ENCODE measurements around the gene MRPS25. TPM values are rescaled to one million over a fixed set of nuclear protein-coding genes. Genes with fewer than 3 reads are reported as not detected.

MRPS25 gene
- total RNA-seq, 2 experiments from 2014 or later = 59.9 to 60.2 TPM

DNA sequence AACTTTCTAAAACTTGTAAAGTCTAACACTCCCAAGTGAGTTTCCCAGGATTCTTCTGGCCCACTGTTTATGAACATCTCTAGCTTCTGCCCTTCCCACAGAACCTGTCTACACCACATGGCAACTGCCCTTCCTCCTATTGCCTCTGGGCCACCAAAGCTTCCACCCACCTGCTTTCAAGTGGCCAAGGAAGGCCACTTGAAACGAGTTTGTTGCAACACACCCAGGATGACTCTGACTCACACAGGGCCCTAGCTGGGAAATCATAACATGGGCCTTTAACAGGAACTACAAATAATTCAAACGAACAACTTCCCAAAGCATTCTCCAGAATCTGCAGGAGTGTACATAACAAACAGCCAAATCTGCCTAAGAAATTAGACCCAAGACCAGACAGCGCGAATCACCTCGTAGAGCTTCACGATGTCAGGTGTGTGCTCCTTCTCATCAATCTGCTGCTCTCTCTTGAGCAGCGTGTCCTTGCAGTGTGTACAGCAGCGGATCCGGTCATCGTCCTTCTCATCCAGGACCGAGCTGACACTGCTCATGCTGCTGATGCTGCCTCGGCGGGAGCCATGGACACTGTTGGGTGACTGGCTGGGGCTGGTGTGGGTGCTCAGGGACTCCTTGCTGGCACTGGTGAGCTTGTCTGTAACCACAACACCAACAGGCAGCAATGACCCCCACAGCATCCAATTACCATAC is 17.0 kb upstream of the MRPS25 start:
- no peak for ATAC-seq (ENCODE audit: poor library complexity)
- no peaks in the 10 kb centered on the region for H3K27me3 Mint-ChIP-seq
- intact Hi-C loops (cut with DNase I, micrococcal nuclease) = no loop called here
- Histone ChIP-seq H3K9me3 (ENCODE audit: control insufficient read depth in 1 of 2, insufficient read depth in 1 of 2, low read length in 2 of 2) (no peaks in the 10 kb centered on the region), H3K27me3 (ENCODE audit: control insufficient read depth in 1 of 2, insufficient read depth in 2 of 2, low read length in 2 of 2) (no peaks in the 10 kb centered on the region), H3K4me3 (ENCODE audit: low read length) (no peak overlapping the region), H3K27ac (ENCODE audit: low read depth in 1 of 2, low read length in 2 of 2) (no peak overlapping the region), H3K4me1 (ENCODE audit: insufficient read depth, low read length) (no peaks in the 10 kb centered on the region), H3K36me3 (ENCODE audit: insufficient read depth, low read length) (peaks cover 94% of the 10 kb centered on the region)
- peaks cover 8% of the 10 kb centered on the region for H3K4me1 Mint-ChIP-seq (ENCODE audit: low read depth)
- no peak overlapping the region for H3K27ac Mint-ChIP-seq
- peaks cover 95% of the 10 kb centered on the region for H3K36me3 Mint-ChIP-seq (ENCODE audit: low read depth)
- ChIA-PET CTCF (no interaction called here), POLR2A (no interaction called here)
- DNase-seq = no peak
- no peak overlapping the region for H3K4me3 Mint-ChIP-seq
- no peaks in the 10 kb centered on the region for H3K9me3 Mint-ChIP-seq
- TF ChIP-seq, protein P1, sequence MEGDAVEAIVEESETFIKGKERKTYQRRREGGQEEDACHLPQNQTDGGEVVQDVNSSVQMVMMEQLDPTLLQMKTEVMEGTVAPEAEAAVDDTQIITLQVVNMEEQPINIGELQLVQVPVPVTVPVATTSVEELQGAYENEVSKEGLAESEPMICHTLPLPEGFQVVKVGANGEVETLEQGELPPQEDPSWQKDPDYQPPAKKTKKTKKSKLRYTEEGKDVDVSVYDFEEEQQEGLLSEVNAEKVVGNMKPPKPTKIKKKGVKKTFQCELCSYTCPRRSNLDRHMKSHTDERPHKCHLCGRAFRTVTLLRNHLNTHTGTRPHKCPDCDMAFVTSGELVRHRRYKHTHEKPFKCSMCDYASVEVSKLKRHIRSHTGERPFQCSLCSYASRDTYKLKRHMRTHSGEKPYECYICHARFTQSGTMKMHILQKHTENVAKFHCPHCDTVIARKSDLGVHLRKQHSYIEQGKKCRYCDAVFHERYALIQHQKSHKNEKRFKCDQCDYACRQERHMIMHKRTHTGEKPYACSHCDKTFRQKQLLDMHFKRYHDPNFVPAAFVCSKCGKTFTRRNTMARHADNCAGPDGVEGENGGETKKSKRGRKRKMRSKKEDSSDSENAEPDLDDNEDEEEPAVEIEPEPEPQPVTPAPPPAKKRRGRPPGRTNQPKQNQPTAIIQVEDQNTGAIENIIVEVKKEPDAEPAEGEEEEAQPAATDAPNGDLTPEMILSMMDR (IDR thresholded peaks at IDR 0.05) = no peak

DNA sequence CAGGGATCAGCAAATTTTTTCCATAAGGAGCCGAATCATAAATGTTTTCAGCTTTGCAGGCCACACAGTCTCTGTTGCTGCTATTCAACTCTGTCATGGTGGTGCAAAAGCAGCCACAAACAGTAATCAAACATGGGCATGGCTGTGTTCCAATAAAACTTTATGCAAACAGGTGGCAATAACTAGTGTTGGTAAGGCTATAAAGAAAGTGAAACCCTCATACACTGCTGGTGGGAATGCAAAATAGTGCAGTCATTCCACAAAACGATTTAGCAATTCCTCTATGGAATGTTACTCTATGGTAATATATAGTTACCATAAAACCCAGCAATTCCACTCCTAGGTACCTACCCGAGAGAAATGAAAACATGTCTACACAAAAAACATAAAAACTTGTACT is 14.0 kb upstream of the MRPS25 start:
- POLR2A ChIA-PET = no interaction called here
- CTCF ChIA-PET = no interaction called here
- ATAC-seq (ENCODE audit: poor library complexity) = no peak
- Histone ChIP-seq H3K36me3 (ENCODE audit: insufficient read depth, low read length) (peaks cover 96% of the 10 kb centered on the region), H3K27ac (ENCODE audit: low read depth in 1 of 2, low read length in 2 of 2) (no peak overlapping the region), H3K4me1 (ENCODE audit: insufficient read depth, low read length) (no peaks in the 10 kb centered on the region), H3K4me3 (ENCODE audit: low read length) (no peak overlapping the region), H3K27me3 (ENCODE audit: control insufficient read depth in 1 of 2, insufficient read depth in 2 of 2, low read length in 2 of 2) (no peaks in the 10 kb centered on the region), H3K9me3 (ENCODE audit: control insufficient read depth in 1 of 2, insufficient read depth in 1 of 2, low read length in 2 of 2) (no peaks in the 10 kb centered on the region)
- DNase-seq = no peak
- Mint-ChIP-seq H3K36me3 (ENCODE audit: low read depth) (peaks cover 95% of the 10 kb centered on the region), H3K4me3 (no peak overlapping the region), H3K9me3 (no peaks in the 10 kb centered on the region), H3K4me1 (ENCODE audit: low read depth) (peaks cover 8% of the 10 kb centered on the region), H3K27ac (no peak overlapping the region), H3K27me3 (no peaks in the 10 kb centered on the region)
- intact Hi-C loops (cut with DNase I, micrococcal nuclease) = no loop called here
- TF ChIP-seq, protein P1 (IDR thresholded peaks at IDR 0.05) = no peak

DNA sequence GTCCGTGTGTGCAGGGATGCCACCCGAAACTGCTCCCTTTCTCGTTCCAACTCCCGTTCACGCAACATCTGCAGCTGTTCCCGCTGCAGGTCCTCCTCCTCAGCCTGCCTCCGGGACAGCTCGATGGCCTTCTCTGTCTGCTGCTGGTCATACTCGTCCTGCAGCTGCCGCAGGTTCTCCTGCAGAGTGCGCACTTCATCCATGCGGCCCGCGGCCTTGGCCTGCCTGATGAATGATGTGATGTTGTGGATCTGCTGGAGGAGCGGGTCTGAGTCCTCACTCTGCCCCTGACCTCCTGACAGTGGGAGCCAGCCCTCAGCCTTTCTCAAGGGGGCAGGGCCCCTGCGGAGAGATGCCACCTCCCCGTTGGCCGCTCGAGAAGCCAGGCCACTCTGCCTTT is 9.4 kb upstream of the MRPS25 start:
- no peaks in the 10 kb centered on the region for H3K9me3 ChIP-seq (ENCODE audit: control insufficient read depth in 1 of 2, insufficient read depth in 1 of 2, low read length in 2 of 2)
- peaks cover 87% of the 10 kb centered on the region for H3K36me3 Mint-ChIP-seq (ENCODE audit: low read depth)
- peaks cover 3% of the 10 kb centered on the region for H3K4me1 Mint-ChIP-seq (ENCODE audit: low read depth)
- H3K9me3 Mint-ChIP-seq = no peaks in the 10 kb centered on the region
- DNase-seq = no peak
- H3K36me3 ChIP-seq (ENCODE audit: insufficient read depth, low read length) = peaks cover 76% of the 10 kb centered on the region
- no peak overlapping the region for H3K4me3 Mint-ChIP-seq
- H3K4me1 ChIP-seq (ENCODE audit: insufficient read depth, low read length) = no peaks in the 10 kb centered on the region
- no peaks in the 10 kb centered on the region for H3K27me3 ChIP-seq (ENCODE audit: control insufficient read depth in 1 of 2, insufficient read depth in 2 of 2, low read length in 2 of 2)
- no peaks in the 10 kb centered on the region for H3K27me3 Mint-ChIP-seq
- TF ChIP-seq, protein P1 (IDR thresholded peaks at IDR 0.05) = no peak
- no peak overlapping the region for H3K27ac ChIP-seq (ENCODE audit: low read depth in 1 of 2, low read length in 2 of 2)
- ChIA-PET CTCF (no interaction called here), POLR2A (no interaction called here)
- no peak overlapping the region for H3K4me3 ChIP-seq (ENCODE audit: low read length)
- intact Hi-C loops (cut with DNase I, micrococcal nuclease) = no loop called here
- ATAC-seq (ENCODE audit: poor library complexity) = no peak
- no peak overlapping the region for H3K27ac Mint-ChIP-seq
